NCI-H146 (cell line): ENCODE results near the gene FNDC1.

Experiments used
- DNase-seq: peaks from one replicate; lab custom pipeline; 2025; lab: John Stamatoyannopoulos, UW

FNDC1 gene

GRCh38 chr6:159308198-159308597, 139.0 kb downstream of the FNDC1 start:
- DNase-seq: no peak

GRCh38 chr6:159309723-159310122, 140.5 kb downstream of the FNDC1 start:
- DNase-seq: no peak

GRCh38 chr6:159311618-159312017, 142.4 kb downstream of the FNDC1 start:
- no peak for DNase-seq

GRCh38 chr6:159312206-159312605, 143.0 kb downstream of the FNDC1 start:
- DNase-seq: no peak

GRCh38 chr6:159313018-159313417, 143.8 kb downstream of the FNDC1 start:
- no peak for DNase-seq

GRCh38 chr6:159315562-159315961, 146.4 kb downstream of the FNDC1 start:
- DNase-seq: no peak

GRCh38 chr6:159317430-159317829, 148.2 kb downstream of the FNDC1 start:
- DNase-seq: no peak

GRCh38 chr6:159321267-159321666, 152.1 kb downstream of the FNDC1 start:
- no peak for DNase-seq
